Measurements from ENCODE around the gene RBBP5.

The RBBP5 gene

GRCh38 chr1:205072881-205073280, 48.9 kb downstream of the RBBP5 start:
- no peak for DNase-seq

- DNase-seq = no peak
Observed at GRCh38 chr1:205072286-205072685, 49.5 kb downstream of the RBBP5 start.

GRCh38 chr1:205071801-205072200, 50.0 kb downstream of the RBBP5 start:
- no peak for DNase-seq

- no peak for DNase-seq
Observed at GRCh38 chr1:205071028-205071409, 50.8 kb downstream of the RBBP5 start.

GRCh38 chr1:205069371-205070125, 52.2 kb downstream of the RBBP5 start:
- DNase-seq = no peak

- DNase-seq = peak; percentile 71
Observed at GRCh38 chr1:205068457-205069040, 53.2 kb downstream of the RBBP5 start.

- no peak for DNase-seq
Observed at GRCh38 chr1:205068001-205068400, 53.8 kb downstream of the RBBP5 start.

GRCh38 chr1:205067031-205067430, 54.7 kb downstream of the RBBP5 start:
- DNase-seq = no peak

- no peak for DNase-seq
Observed at GRCh38 chr1:205066141-205066818, 55.5 kb downstream of the RBBP5 start.

GRCh38 chr1:205065666-205066065, 56.1 kb downstream of the RBBP5 start:
- DNase-seq = no peak

GRCh38 chr1:205064741-205065316, 56.9 kb downstream of the RBBP5 start:
- DNase-seq = no peak

GRCh38 chr1:205064301-205064700, 57.5 kb downstream of the RBBP5 start:
- DNase-seq = no peak

GRCh38 chr1:205062895-205063294, 58.9 kb downstream of the RBBP5 start:
- no peak for DNase-seq

- DNase-seq = no peak
Observed at GRCh38 chr1:205062319-205062718, 59.5 kb downstream of the RBBP5 start.

GRCh38 chr1:205061665-205062069, 60.1 kb downstream of the RBBP5 start:
- peak; percentile 69 for DNase-seq

GRCh38 chr1:205061227-205061626, 60.6 kb downstream of the RBBP5 start:
- DNase-seq = no peak

GRCh38 chr1:205060746-205061145, 61.0 kb downstream of the RBBP5 start:
- no peak for DNase-seq

- no peak for DNase-seq
Observed at GRCh38 chr1:205059660-205060059, 62.1 kb downstream of the RBBP5 start.

GRCh38 chr1:205058853-205059252, 62.9 kb downstream of the RBBP5 start:
- DNase-seq = no peak

GRCh38 chr1:205057808-205058575, 63.8 kb downstream of the RBBP5 start:
- no peak for DNase-seq

GRCh38 chr1:205056956-205057568, 64.7 kb downstream of the RBBP5 start:
- no peak for DNase-seq

- DNase-seq = no peak
Observed at GRCh38 chr1:205056188-205056611, 65.6 kb downstream of the RBBP5 start.

- no peak for DNase-seq
Observed at GRCh38 chr1:205054013-205054412, 67.8 kb downstream of the RBBP5 start.

All from fibroblast of upper back skin (primary cell).